A549 treated with ZK216348 at 1 μM for 4 hours (cell line): Measurements from ENCODE around the gene OR2V1. TPM values are rescaled to one million over a fixed set of nuclear protein-coding genes. Genes with fewer than 3 reads are reported as not detected.

Source experiments
- total RNA-seq: library from RNA; stranded (reverse); fragments of 200-300 nt; extraction: Qiagen RNA extraction; gene quantifications from 5 replicates; pipeline ENCODE4 v1.2.3, GENCODE V29; 2022; ENCODE audit warnings: low read depth

The OR2V1 gene
- total RNA-seq: not detected in 5 replicates

GRCh38 chr5:181130832-181131496 is at the start of gene OR2V1:
OR2V1 (minus strand) TSS chr5:181131169; CDS start chr5:181125304, 5,865 bp downstream.

GRCh38 chr5:181146927-181147636 is 16.1 kb upstream of the OR2V1 start, which contains the start of gene OR2V2:
OR2V2 (plus strand) TSS chr5:181147586; CDS start chr5:181154943, 7,357 bp downstream.

Other genes with a start within 250 kb of the OR2V1 start
- not detected in 5 replicates for gene BTNL8, start 232.0 kb downstream of the OR2V1 start, total RNA-seq
- gene BTNL3, start 142.3 kb downstream of the OR2V1 start, total RNA-seq: not detected in 5 replicates
- 0.53 to 1.5 TPM (median 0.99 TPM) in 5 replicates for gene BTNL9, start 90.9 kb downstream of the OR2V1 start, total RNA-seq
- not detected in 5 replicates for gene OR2V2, start 16.4 kb upstream of the OR2V1 start, total RNA-seq
- gene TRIM7, start 74.0 kb upstream of the OR2V1 start, total RNA-seq: 36.6 to 46.1 TPM (median 43.5 TPM) in 5 replicates
- gene TRIM41, start 92.1 kb upstream of the OR2V1 start, total RNA-seq: 18.1 to 29.1 TPM (median 28.4 TPM) in 5 replicates
- gene RACK1, start 112.7 kb upstream of the OR2V1 start, total RNA-seq: 3,202 to 3,645 TPM (median 3,221 TPM) in 5 replicates
- 5.0 to 7.7 TPM (median 7.0 TPM) in 5 replicates for gene TRIM52, start 130.0 kb upstream of the OR2V1 start, total RNA-seq
- not detected in 5 replicates for gene OR4F3, start 236.1 kb upstream of the OR2V1 start, total RNA-seq